Amniotic stem cell (primary cell): Measurements from ENCODE around the gene CUTA.
"Not testable (repeated sequence)": the region's sequence is repeated elsewhere in the genome, so short reads cannot be mapped to it uniquely, and the experiment has no call there.

Experiments used
- DNase-seq: peaks from one replicate; lab custom pipeline; 2025; lab: John Stamatoyannopoulos, UW

Gene CUTA

GRCh38 chr6:33367715-33368025 is 50.2 kb downstream of the CUTA start:
- DNase-seq, result not testable (repeated sequence)

GRCh38 chr6:33367009-33367714 is 50.7 kb downstream of the CUTA start:
- no peak for DNase-seq
